ENCODE measurements around the gene FBXO39. TPM values are rescaled to one million over a fixed set of nuclear protein-coding genes. Genes with fewer than 3 reads are reported as not detected.

FBXO39 gene
- polyA plus RNA-seq, 1 donor from 2014 or later: not detected

- Histone ChIP-seq H3K79me2 (replicated peaks; ENCODE audit: insufficient read depth, low read length) (no peaks in the 10 kb centered on the region), H3K27ac (ENCODE audit: low read length) (no peak overlapping the region), H3K9me2 (ENCODE audit: insufficient read depth, low read length) (no peaks in the 10 kb centered on the region), H4K20me1 (ENCODE audit: insufficient read depth) (no peaks in the 10 kb centered on the region), H3K9me3 (ENCODE audit: low read length) (no peaks in the 10 kb centered on the region), H2AFZ (ENCODE audit: low read depth, low read length) (no peak overlapping the region), H3K9ac (ENCODE audit: low read length) (no peak overlapping the region), H3K27me3 (ENCODE audit: insufficient read depth, low read depth, low read length) (peaks cover 22% of the 10 kb centered on the region), H3K36me3 (ENCODE audit: insufficient read depth, low read length) (no peaks in the 10 kb centered on the region), H3K4me3 (ENCODE audit: low read length) (no peak overlapping the region), H3F3A (ENCODE audit: insufficient read depth, low read length, poor library complexity, severe bottlenecking) (no peaks in the 10 kb centered on the region), H3K4me2 (ENCODE audit: low read length) (no peak overlapping the region)
- TF ChIP-seq SMC3 (conservative IDR thresholded peaks at IDR 0.05; ENCODE audit: poor library complexity) (no peak), REST (IDR thresholded peaks at IDR 0.05; ENCODE audit: borderline replicate concordance) (no peak), MXI1 (conservative IDR thresholded peaks at IDR 0.05; ENCODE audit: poor library complexity, severe bottlenecking) (no peak), CTCF (IDR thresholded peaks at IDR 0.05; ENCODE audit: poor library complexity, severe bottlenecking) (no peak), TAF1 (IDR thresholded peaks at IDR 0.05; ENCODE audit: low read depth) (no peak), EP300 (conservative IDR thresholded peaks at IDR 0.05; ENCODE audit: poor library complexity, severe bottlenecking) (no peak), RAD21 (conservative IDR thresholded peaks at IDR 0.05) (no peak), POLR2AphosphoS5 (IDR thresholded peaks at IDR 0.05) (no peak), EZH2 (IDR thresholded peaks at IDR 0.05; ENCODE audit: borderline replicate concordance, insufficient read depth, low read length, poor library complexity, severe bottlenecking) (no peak)
Measured at GRCh38 chr17:6779411-6779810, 3.4 kb downstream of the FBXO39 start.

GRCh38 chr17:6780001-6780400, 4.0 kb downstream of the FBXO39 start:
- no peak overlapping the region for H2AFZ ChIP-seq (ENCODE audit: low read depth, low read length)
- H3K4me2 ChIP-seq (ENCODE audit: low read length): no peak overlapping the region
- no peak overlapping the region for H3K9ac ChIP-seq (ENCODE audit: low read length)
- H3K27ac ChIP-seq (ENCODE audit: low read length): no peak overlapping the region
- H4K20me1 ChIP-seq (ENCODE audit: insufficient read depth): no peaks in the 10 kb centered on the region
- TF ChIP-seq EP300 (conservative IDR thresholded peaks at IDR 0.05; ENCODE audit: poor library complexity, severe bottlenecking) (no peak), RAD21 (conservative IDR thresholded peaks at IDR 0.05) (no peak), MXI1 (conservative IDR thresholded peaks at IDR 0.05; ENCODE audit: poor library complexity, severe bottlenecking) (no peak), POLR2AphosphoS5 (IDR thresholded peaks at IDR 0.05) (no peak), CTCF (IDR thresholded peaks at IDR 0.05; ENCODE audit: poor library complexity, severe bottlenecking) (no peak), TAF1 (IDR thresholded peaks at IDR 0.05; ENCODE audit: low read depth) (no peak), EZH2 (IDR thresholded peaks at IDR 0.05; ENCODE audit: borderline replicate concordance, insufficient read depth, low read length, poor library complexity, severe bottlenecking) (no peak), SMC3 (conservative IDR thresholded peaks at IDR 0.05; ENCODE audit: poor library complexity) (no peak), REST (IDR thresholded peaks at IDR 0.05; ENCODE audit: borderline replicate concordance) (no peak)
- no peak overlapping the region for H3K4me3 ChIP-seq (ENCODE audit: low read length)
- H3K9me2 ChIP-seq (ENCODE audit: insufficient read depth, low read length): no peaks in the 10 kb centered on the region
- no peaks in the 10 kb centered on the region for H3K79me2 ChIP-seq (replicated peaks; ENCODE audit: insufficient read depth, low read length)
- H3K9me3 ChIP-seq (ENCODE audit: low read length): peaks cover under 1% of the 10 kb centered on the region
- H3K27me3 ChIP-seq (ENCODE audit: insufficient read depth, low read depth, low read length): peaks cover 20% of the 10 kb centered on the region
- H3K36me3 ChIP-seq (ENCODE audit: insufficient read depth, low read length): no peaks in the 10 kb centered on the region
- no peaks in the 10 kb centered on the region for H3F3A ChIP-seq (ENCODE audit: insufficient read depth, low read length, poor library complexity, severe bottlenecking)

Data from neural cell (in vitro differentiated cells).